Keratinocyte (primary cell): ENCODE results near the gene CHL1. TPM values are rescaled to one million over a fixed set of nuclear protein-coding genes. Genes with fewer than 3 reads are reported as not detected.

Source experiments
- DNase-seq: peaks from one replicate; pipeline ENCODE4 v3.0.0-alpha.2; 2011; ENCODE audit warnings: low read depth, missing footprints, low spot score
- FAIRE-seq: peaks from 2 replicates; lab custom pipeline; 2011; peaks lifted over from hg19 to GRCh38; lab: Jason Lieb, UNC
- H2AFZ ChIP-seq: 2 replicates; pipeline ENCODE4 v1.6.0; 2012; ENCODE audit warnings: low read length, control low read depth, inconsistent platforms; ENCODE audit not compliant: control insufficient read depth
- H3K27ac ChIP-seq: 2 replicates; pipeline ENCODE4 v1.5.1; 2011; ENCODE audit warnings: low read length; ENCODE audit not compliant: control insufficient read depth, insufficient read depth
- H3K27me3 ChIP-seq: 3 replicates; pipeline ENCODE4 v1.6.0; 2011; ENCODE audit warnings: low read length; ENCODE audit not compliant: control insufficient read depth, insufficient read depth; ENCODE audit errors: extremely low read depth
- H3K36me3 ChIP-seq, 2 experiments: 2 replicates in 1 of 2; 3 replicates in 1 of 2; pipeline ENCODE4 v1.5.1; 2011; ENCODE audit warnings: low read length in 2 of 2, mild to moderate bottlenecking in 1 of 2; ENCODE audit not compliant: control insufficient read depth in 2 of 2, insufficient read depth in 2 of 2; ENCODE audit errors: extremely low read depth in 1 of 2
- H3K4me1 ChIP-seq: 3 replicates; pipeline ENCODE4 v1.5.1; 2011; ENCODE audit warnings: low read length; ENCODE audit not compliant: control insufficient read depth, insufficient read depth; ENCODE audit errors: extremely low read depth
- H3K4me2 ChIP-seq: 3 replicates; pipeline ENCODE4 v1.6.0; 2011; ENCODE audit warnings: low read depth, low read length; ENCODE audit not compliant: control insufficient read depth, insufficient read depth; ENCODE audit errors: extremely low read depth
- H3K4me3 ChIP-seq, 3 experiments: fragments of 200-600 bp in 1 of 3; sonication (generic) in 1 of 3; 2 replicates in 2 of 3; 3 replicates in 1 of 3; pipeline ENCODE4 v1.5.1; 2011 to 2016; ENCODE audit warnings: low read length in 3 of 3, mild to moderate bottlenecking in 3 of 3, control low read depth in 2 of 3, inconsistent platforms in 1 of 3, low read depth in 1 of 3, mixed read lengths in 1 of 3, mixed run types in 1 of 3, moderate library complexity in 1 of 3; ENCODE audit not compliant: control insufficient read depth in 2 of 3, insufficient read depth in 2 of 3; ENCODE audit errors: extremely low read depth in 1 of 3
- H3K79me2 ChIP-seq: 2 replicates; pipeline ENCODE4 v1.6.0; 2012; ENCODE audit warnings: low read length; ENCODE audit not compliant: control insufficient read depth, insufficient read depth
- H3K9ac ChIP-seq: 3 replicates; pipeline ENCODE4 v1.6.0; 2011; ENCODE audit warnings: low read length; ENCODE audit not compliant: control insufficient read depth, insufficient read depth; ENCODE audit errors: extremely low read depth
- H3K9me1 ChIP-seq: 3 replicates; pipeline ENCODE4 v1.6.0; 2011; ENCODE audit warnings: low read length; ENCODE audit not compliant: control insufficient read depth, insufficient read depth; ENCODE audit errors: extremely low read depth
- H3K9me3 ChIP-seq: 2 replicates; pipeline ENCODE4 v1.5.1; 2012; ENCODE audit warnings: low read depth, low read length; ENCODE audit not compliant: control insufficient read depth
- H4K20me1 ChIP-seq: 3 replicates; pipeline ENCODE4 v1.6.0; 2011; ENCODE audit warnings: low read length; ENCODE audit not compliant: control insufficient read depth, insufficient read depth; ENCODE audit errors: extremely low read depth
- EZH2 ChIP-seq: IDR thresholded peaks from one replicate; pipeline ENCODE4 v1.6.1; 2012; ENCODE audit warnings: inconsistent platforms, mild to moderate bottlenecking, low read length, moderate library complexity
- dilution Hi-C: fragments of 300-500 bp; cut with MboI; formaldehyde crosslinking; loops from one replicate; pipeline ENCODE4 v1.7.0; 2020; ENCODE audit warnings: low sequenced_read_pairs; ENCODE audit not compliant: extremely low pct_ligation_motif_present
- polyA plus RNA-seq, 5 experiments: library from polyadenylated mRNA; depleted of rRNA in 3 of 5; stranded (reverse) in 3 of 5; stranded (forward) in 1 of 5; unstranded in 1 of 5; fragments of >200 nt; gene quantifications; 1 replicate in 1 of 5; 2 replicates in 3 of 5; 3 replicates in 1 of 5; pipeline versions ENCODE4 v1.2.1 to v1.2.3, GENCODE V29; 2011 to 2012; ENCODE audit warnings: missing spikeins in 2 of 5, low read depth in 1 of 5, low replicate concordance in 1 of 5
- TF ChIP-seq, protein P1 (sequence below), 3 experiments: IDR thresholded peaks in 1 of 3; conservative IDR thresholded peaks in 1 of 3; optimal IDR thresholded peaks in 1 of 3; 2 replicates in 2 of 3; 3 replicates in 1 of 3; pipeline versions ENCODE3 to v1.5.1; 2011; ENCODE audit warnings: low read length in 3 of 3, mild to moderate bottlenecking in 3 of 3, moderate library complexity in 2 of 3, control low read depth in 1 of 3, inconsistent platforms in 1 of 3; ENCODE audit not compliant: insufficient read depth in 2 of 3; ENCODE audit errors: extremely low read depth in 1 of 3

CHL1 gene
- polyA plus RNA-seq, 1 donor (not counting 4 experiments of a cell fraction or from before 2014, with no cell fraction given) = 0.04 TPM

DNA sequence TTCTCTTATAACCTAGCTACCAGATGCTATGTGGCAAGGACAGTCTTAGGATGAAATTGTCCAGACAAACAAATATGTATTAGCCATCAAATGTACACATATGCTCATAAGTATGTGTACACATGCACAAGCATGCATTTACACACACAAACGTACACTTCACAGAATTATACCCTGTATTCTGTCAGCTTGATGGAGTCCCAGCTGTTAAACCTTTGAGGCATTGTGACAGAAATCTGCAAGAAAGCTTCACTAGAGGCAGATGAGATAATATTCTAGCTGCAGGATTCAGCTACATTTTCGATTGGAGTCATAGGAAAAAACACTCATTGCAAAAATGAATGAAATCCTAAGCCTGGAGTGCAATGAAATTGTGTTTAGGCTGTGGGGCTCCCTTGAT is 110.6 kb downstream of the CHL1 start:
- H4K20me1 ChIP-seq = no peaks in the 10 kb centered on the region
- H3K9me1 ChIP-seq = no peaks in the 10 kb centered on the region
- no peaks in the 10 kb centered on the region for H3K4me1 ChIP-seq
- FAIRE-seq = no peak
- no peak overlapping the region for H3K27ac ChIP-seq
- no peaks in the 10 kb centered on the region for H3K27me3 ChIP-seq
- H3K79me2 ChIP-seq = no peaks in the 10 kb centered on the region
- dilution Hi-C loops = no loop called here
- no peaks in the 10 kb centered on the region for H3K9me3 ChIP-seq
- no peak overlapping the region for H3K9ac ChIP-seq
- no peak overlapping the region for H2AFZ ChIP-seq
- no peaks in the 10 kb centered on the region for H3K36me3 ChIP-seq
- no peak overlapping the region for H3K4me3 ChIP-seq
- DNase-seq = no peak
- no peak for TF ChIP-seq EZH2
- TF ChIP-seq, protein P1, sequence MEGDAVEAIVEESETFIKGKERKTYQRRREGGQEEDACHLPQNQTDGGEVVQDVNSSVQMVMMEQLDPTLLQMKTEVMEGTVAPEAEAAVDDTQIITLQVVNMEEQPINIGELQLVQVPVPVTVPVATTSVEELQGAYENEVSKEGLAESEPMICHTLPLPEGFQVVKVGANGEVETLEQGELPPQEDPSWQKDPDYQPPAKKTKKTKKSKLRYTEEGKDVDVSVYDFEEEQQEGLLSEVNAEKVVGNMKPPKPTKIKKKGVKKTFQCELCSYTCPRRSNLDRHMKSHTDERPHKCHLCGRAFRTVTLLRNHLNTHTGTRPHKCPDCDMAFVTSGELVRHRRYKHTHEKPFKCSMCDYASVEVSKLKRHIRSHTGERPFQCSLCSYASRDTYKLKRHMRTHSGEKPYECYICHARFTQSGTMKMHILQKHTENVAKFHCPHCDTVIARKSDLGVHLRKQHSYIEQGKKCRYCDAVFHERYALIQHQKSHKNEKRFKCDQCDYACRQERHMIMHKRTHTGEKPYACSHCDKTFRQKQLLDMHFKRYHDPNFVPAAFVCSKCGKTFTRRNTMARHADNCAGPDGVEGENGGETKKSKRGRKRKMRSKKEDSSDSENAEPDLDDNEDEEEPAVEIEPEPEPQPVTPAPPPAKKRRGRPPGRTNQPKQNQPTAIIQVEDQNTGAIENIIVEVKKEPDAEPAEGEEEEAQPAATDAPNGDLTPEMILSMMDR (optimal IDR thresholded peaks at IDR 0.05 in 1 of 3, IDR thresholded peaks at IDR 0.05 in 1 of 3, conservative IDR thresholded peaks at IDR 0.05 in 1 of 3; ENCODE audit: extremely low read depth in 1 of 3, insufficient read depth in 2 of 3, low read length in 3 of 3) = no peak
- no peak overlapping the region for H3K4me2 ChIP-seq

DNA sequence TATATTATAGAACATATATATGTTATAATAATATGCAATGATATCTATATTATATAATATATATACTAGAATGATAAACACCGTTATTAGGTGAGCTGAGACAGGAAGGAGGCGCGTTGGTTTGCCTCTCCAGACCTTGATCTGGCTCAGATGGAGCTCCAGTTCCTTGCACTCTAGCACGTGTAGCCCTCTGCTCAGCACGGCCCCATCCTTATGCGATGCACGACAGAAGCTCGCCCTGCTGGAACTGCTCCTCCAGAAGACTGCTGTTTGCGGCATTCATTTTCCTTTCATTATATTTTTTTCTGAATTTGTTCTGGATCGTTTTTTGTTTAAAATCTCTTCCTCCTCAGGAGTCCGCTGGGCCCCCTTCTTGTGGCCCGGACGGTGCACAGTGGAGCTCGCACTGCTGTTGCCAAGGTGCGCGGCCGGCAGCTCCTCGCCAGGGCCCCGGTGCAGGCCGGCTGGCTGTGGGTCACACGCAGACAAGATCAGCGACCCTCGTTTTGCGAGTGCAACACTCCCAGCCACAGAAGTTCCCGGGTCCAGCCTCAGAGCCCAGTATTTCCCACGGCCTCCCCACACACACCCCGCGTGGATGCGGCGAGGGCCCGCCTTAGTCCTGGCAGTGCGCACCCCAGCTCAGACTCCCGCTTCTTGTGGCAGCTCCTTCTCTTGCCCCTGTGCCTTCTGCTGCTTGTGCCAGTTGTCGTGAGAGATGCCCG is 112.2 kb downstream of the CHL1 start:
- H3K4me1 ChIP-seq = no peaks in the 10 kb centered on the region
- H4K20me1 ChIP-seq = no peaks in the 10 kb centered on the region
- H3K36me3 ChIP-seq = no peaks in the 10 kb centered on the region
- DNase-seq (no peak), FAIRE-seq (no peak)
- no peaks in the 10 kb centered on the region for H3K27me3 ChIP-seq
- TF ChIP-seq, protein P1 (optimal IDR thresholded peaks at IDR 0.05 in 1 of 3, IDR thresholded peaks at IDR 0.05 in 1 of 3, conservative IDR thresholded peaks at IDR 0.05 in 1 of 3; ENCODE audit: extremely low read depth in 1 of 3, insufficient read depth in 2 of 3, low read length in 3 of 3) = no peak
- TF ChIP-seq EZH2 = no peak
- no peaks in the 10 kb centered on the region for H3K9me1 ChIP-seq
- H3K9me3 ChIP-seq = no peaks in the 10 kb centered on the region
- no peak overlapping the region for H3K4me3 ChIP-seq
- H3K79me2 ChIP-seq = no peaks in the 10 kb centered on the region
- H3K4me2 ChIP-seq = no peak overlapping the region
- dilution Hi-C loops = no loop called here
- no peak overlapping the region for H3K27ac ChIP-seq
- no peak overlapping the region for H2AFZ ChIP-seq
- no peak overlapping the region for H3K9ac ChIP-seq
